Measurements from ENCODE around the gene NANOS3.

The NANOS3 gene

GRCh38 chr19:13869281-13869680 is 7.7 kb upstream of the NANOS3 start:
- Histone ChIP-seq H3K4me3 (no peak overlapping the region), H3K27ac (no peak overlapping the region)
- no peak for TF ChIP-seq CTCF (IDR thresholded peaks at IDR 0.05)
- DNase-seq (ENCODE audit: low spot score), result no peak

- DNase-seq (ENCODE audit: low spot score), result no peak
- Histone ChIP-seq H3K27ac (no peak overlapping the region), H3K4me3 (no peak overlapping the region)
- no peak for TF ChIP-seq CTCF (IDR thresholded peaks at IDR 0.05)
These were observed 6.1 kb upstream of the NANOS3 start for GRCh38 chr19:13870873-13871272.

DNA sequence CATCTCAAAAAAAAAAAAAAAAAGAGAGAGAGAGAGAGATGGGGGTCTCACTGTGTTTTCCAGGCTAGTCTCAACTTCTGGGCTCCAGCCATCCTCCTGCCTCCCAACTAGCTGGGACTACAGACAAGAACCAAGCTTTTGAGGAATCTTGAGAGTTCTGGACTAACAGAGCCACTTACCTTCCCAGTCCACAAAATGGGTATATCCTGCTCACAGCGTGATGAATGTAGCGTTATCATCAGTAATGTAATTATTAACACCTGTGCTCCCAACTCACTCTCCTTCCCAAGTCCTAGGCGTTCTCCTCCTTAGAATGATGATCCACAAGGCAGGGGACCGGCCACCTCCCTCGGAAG is 4.6 kb upstream of the NANOS3 start:
- no peak overlapping the region for H3K27ac ChIP-seq
- DNase-seq (ENCODE audit: low spot score), result no peak
- no peak for TF ChIP-seq CTCF (IDR thresholded peaks at IDR 0.05)
- peak overlapping the region; percentile 65 for H3K4me3 ChIP-seq

DNA sequence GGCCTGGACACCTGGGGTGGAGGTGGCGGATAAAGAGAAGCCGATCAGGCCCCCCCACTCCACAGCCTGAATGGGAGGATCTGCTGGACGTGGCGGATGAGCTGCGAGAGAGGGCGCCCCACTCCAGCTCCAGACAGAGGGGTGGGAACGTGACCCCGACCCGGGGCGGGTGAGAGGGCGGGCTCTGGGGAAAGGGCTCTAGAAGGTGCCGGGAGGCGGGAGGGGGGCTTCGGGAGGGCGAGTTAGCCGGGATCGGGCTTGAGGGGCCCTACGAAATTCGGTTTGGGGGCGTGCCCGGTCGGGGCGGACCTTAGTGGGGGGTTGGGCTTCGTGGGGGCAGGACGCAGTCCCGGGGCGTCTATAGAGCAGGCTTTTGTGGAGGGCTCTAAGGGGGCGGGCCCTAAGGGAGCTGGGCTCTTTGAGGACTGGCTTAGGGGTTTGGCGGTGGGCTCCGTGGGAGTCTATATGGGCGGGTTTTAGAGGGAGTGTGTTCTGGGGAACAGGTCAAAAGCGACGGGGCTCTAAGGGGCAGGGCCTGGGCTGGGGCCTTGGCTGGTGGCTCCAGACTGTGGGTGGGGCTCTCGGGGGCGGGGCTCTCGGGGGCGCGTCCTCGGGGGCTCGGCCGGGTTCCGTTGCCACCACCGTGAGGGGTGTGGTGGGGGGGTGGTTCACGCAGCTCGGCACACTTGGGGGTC is 4.1 kb upstream of the NANOS3 start:
- no peak for DNase-seq (ENCODE audit: low spot score)
- TF ChIP-seq CTCF (IDR thresholded peaks at IDR 0.05), result no peak
- no peak overlapping the region for H3K27ac ChIP-seq

DNA sequence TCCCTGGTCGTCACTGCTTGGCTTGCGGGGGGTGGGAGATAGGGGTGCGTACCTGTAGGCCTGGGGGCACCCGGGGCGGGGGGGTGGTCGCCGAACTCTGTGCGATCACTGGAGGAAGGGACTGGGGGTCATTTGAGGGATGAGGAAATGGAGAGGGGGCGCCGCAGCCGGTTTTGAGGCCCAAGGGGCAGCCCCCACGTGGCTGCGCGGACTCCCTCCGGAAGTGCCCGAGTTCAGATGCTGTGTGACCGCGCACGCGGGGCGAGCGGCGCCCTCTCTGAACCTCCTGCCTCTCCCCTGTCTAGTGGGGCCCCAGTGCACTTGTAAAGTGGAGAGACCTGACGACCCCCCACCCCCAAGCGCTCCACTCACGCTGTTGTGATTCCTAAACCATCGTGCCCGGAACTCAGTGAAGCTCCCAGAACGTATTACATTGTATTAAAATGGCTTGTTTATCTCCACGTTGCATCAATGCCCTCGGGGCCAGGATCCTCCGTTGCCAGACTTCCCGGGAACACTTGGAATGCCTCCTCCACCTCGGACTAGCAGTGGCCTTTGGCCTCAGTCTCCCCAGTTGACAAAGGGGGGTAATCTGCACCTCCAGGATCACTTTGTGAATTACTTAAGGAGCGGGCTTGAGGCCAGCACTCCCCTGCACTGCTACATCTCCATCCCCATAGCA is 3.0 kb upstream of the NANOS3 start:
- no peak overlapping the region for H3K27ac ChIP-seq
- DNase-seq (ENCODE audit: low spot score), result no peak
- H3K4me3 ChIP-seq, result no peak overlapping the region
- no peak for TF ChIP-seq CTCF (IDR thresholded peaks at IDR 0.05)

More for the DNA sequence above, 4.1 kb upstream of the NANOS3 start:
- H3K4me3 ChIP-seq, result peak overlapping the region; percentile 65

DNA sequence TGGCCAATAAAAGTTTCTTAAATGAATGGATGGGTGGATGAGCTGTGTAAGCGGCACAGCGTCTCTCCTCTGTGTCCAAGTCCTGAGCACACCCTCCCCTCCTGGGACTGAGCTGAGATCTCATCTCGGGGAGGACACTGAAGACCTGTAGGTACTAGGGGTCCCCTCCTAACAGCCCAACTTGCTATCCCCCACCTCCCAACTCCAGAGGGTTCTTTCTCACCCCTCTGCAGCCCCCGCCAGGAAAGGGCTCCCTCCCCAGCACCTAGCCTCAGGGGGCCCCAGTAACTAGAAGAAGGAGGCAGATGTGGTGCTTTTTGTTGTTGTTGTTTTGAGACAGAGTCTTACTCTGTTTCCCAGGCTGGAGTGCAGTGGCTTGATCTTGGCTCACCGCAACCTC is 1.1 kb upstream of the NANOS3 start:
- Histone ChIP-seq H3K4me3 (no peak overlapping the region), H3K27ac (no peak overlapping the region)
- no peak for TF ChIP-seq CTCF (IDR thresholded peaks at IDR 0.05)
- no peak for DNase-seq (ENCODE audit: low spot score)

- DNase-seq (ENCODE audit: low spot score), result no peak
These were observed 369 bp downstream of the NANOS3 start for GRCh38 chr19:13877303-13877702.

More at GRCh38 chr19:13877303-13877702, 369 bp downstream of the NANOS3 start:
- Histone ChIP-seq H3K4me3 (no peak overlapping the region), H3K27ac (no peak overlapping the region)
- TF ChIP-seq CTCF (IDR thresholded peaks at IDR 0.05), result no peak
